Vagina (tissue), 2 donors: ENCODE data around the gene CDK14. TPM values are rescaled to one million over a fixed set of nuclear protein-coding genes. Genes with fewer than 3 reads are reported as not detected.

Experiments
- DNase-seq, 2 donors: peaks; one replicate each; pipeline ENCODE4 v3.0.0-alpha.2; 2017; ENCODE audit errors: extremely low spot score in 2 of 2
- H3K27ac ChIP-seq: fragments of 200-600 bp; sonication (generic); one replicate; pipeline ENCODE4 v1.5.1; 2019
- H3K27me3 ChIP-seq: fragments of 200-600 bp; sonication (generic); one replicate; pipeline ENCODE4 v1.5.1; 2019
- H3K36me3 ChIP-seq, 2 donors: fragments of 200-600 bp; sonication (generic); one replicate each; pipeline ENCODE4 v1.5.1; 2017 to 2019
- H3K4me1 ChIP-seq: fragments of 200-600 bp; sonication (generic); one replicate; pipeline ENCODE4 v1.5.1; 2019
- H3K4me3 ChIP-seq, 2 donors: fragments of 200-600 bp; sonication (generic); 1 replicate in 1 of 2; 2 replicates in 1 of 2; pipeline ENCODE4 v1.5.1; 2016 to 2019
- H3K9me3 ChIP-seq: fragments of 200-600 bp; sonication (generic); one replicate; pipeline ENCODE4 v1.5.1; 2019
- POLR2A ChIP-seq, 2 donors: fragments of 450-650 bp; IDR thresholded peaks; one replicate each; pipeline ENCODE4 v1.6.1; 2017; ENCODE audit warnings: antibody characterized with exemption in 2 of 2, mild to moderate bottlenecking in 2 of 2, moderate library complexity in 2 of 2
- POLR2AphosphoS5 ChIP-seq, 2 donors: sonication (generic); formaldehyde crosslinking; IDR thresholded peaks; one replicate each; pipeline ENCODE4 v1.9.0; 2017; ENCODE audit warnings: antibody characterized with exemption in 2 of 2, mild to moderate bottlenecking in 2 of 2, low read depth in 1 of 2; ENCODE audit not compliant: insufficient read depth in 1 of 2
- intact Hi-C: fragments of 100-400 bp; cut with DNase I; formaldehyde crosslinking; loops from one replicate; pipeline ENCODE4 v1.15.1; 2023
- total RNA-seq: library from RNA; depleted of rRNA; stranded (reverse); fragments of >200 nt; gene quantifications from one replicate; pipeline ENCODE4 v1.2.3, GENCODE V29; 2016
- TF ChIP-seq, protein P1 (sequence below), 3 experiments: fragments of 450-650 bp in 2 of 3; fragments of 200-600 bp in 1 of 3; sonication (generic) in 1 of 3; IDR thresholded peaks; one replicate each; pipeline ENCODE4 v1.5.1; 2017 to 2019; ENCODE audit warnings: antibody characterized with exemption in 3 of 3, mild to moderate bottlenecking in 2 of 3, moderate library complexity in 2 of 3

Gene CDK14
- total RNA-seq, 1 donor from 2014 or later: 21.6 TPM

DNA sequence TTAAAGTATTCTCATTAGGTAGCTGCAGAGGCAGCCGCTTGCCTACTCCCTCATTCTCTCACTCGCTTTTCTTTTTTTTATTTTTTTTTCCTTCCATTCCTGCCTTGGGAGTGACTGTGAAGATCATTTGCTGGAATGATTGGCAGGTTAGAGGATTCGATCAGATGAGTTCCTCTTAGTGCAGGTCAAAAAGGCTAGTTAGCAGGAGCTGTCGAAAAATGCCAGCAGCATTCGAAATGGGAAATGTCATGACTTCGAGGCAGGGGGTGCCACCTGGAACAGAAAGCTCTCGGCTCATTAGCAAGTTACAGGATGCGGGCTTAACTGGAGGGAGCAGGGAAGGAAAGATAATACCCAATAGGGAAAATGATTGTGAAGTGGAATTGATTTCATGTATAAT, 530.6 kb downstream of the CDK14 start:
- H3K27me3 ChIP-seq: no peaks in the 10 kb centered on the region
- no peak overlapping the region for H3K4me3 ChIP-seq
- DNase-seq: no peak
- H3K27ac ChIP-seq: no peak overlapping the region
- TF ChIP-seq, protein P1, sequence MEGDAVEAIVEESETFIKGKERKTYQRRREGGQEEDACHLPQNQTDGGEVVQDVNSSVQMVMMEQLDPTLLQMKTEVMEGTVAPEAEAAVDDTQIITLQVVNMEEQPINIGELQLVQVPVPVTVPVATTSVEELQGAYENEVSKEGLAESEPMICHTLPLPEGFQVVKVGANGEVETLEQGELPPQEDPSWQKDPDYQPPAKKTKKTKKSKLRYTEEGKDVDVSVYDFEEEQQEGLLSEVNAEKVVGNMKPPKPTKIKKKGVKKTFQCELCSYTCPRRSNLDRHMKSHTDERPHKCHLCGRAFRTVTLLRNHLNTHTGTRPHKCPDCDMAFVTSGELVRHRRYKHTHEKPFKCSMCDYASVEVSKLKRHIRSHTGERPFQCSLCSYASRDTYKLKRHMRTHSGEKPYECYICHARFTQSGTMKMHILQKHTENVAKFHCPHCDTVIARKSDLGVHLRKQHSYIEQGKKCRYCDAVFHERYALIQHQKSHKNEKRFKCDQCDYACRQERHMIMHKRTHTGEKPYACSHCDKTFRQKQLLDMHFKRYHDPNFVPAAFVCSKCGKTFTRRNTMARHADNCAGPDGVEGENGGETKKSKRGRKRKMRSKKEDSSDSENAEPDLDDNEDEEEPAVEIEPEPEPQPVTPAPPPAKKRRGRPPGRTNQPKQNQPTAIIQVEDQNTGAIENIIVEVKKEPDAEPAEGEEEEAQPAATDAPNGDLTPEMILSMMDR (IDR thresholded peaks at IDR 0.05): no peak
- no peak for TF ChIP-seq POLR2A (IDR thresholded peaks at IDR 0.05)
- no peak for TF ChIP-seq POLR2AphosphoS5 (IDR thresholded peaks at IDR 0.05; ENCODE audit: insufficient read depth in 1 of 2, low read depth in 1 of 2)
- no peaks in the 10 kb centered on the region for H3K36me3 ChIP-seq
- intact Hi-C loops: no loop called here
- no peaks in the 10 kb centered on the region for H3K9me3 ChIP-seq
- H3K4me1 ChIP-seq: peaks cover 17% of the 10 kb centered on the region

DNA sequence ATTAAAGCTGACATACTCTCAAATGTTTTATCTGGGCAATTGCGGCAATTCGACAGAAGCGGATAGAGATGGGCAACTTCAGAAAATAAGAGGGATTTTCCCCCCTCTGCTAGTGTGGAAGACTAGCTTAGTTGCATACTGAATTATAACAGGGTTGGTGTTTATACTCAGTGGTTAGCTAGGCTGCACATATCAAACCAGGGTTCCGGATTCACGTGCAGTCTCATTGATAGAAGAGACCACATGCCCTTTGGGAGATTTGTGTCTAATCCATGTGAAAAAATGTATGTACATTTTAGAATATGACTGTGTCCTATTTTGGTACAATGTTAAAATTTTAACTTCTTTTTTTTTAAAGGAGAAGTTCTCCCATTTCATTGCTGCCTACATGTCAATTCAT, 531.2 kb downstream of the CDK14 start:
- TF ChIP-seq POLR2A (IDR thresholded peaks at IDR 0.05) (no peak), POLR2AphosphoS5 (IDR thresholded peaks at IDR 0.05; ENCODE audit: insufficient read depth in 1 of 2, low read depth in 1 of 2) (no peak)
- TF ChIP-seq, protein P1 (IDR thresholded peaks at IDR 0.05): no peak
- intact Hi-C loops: no loop called here
- no peak for DNase-seq
- Histone ChIP-seq H3K27me3 (no peaks in the 10 kb centered on the region), H3K4me1 (peaks cover 17% of the 10 kb centered on the region), H3K9me3 (no peaks in the 10 kb centered on the region), H3K4me3 (no peak overlapping the region), H3K27ac (no peak overlapping the region), H3K36me3 (no peaks in the 10 kb centered on the region)

DNA sequence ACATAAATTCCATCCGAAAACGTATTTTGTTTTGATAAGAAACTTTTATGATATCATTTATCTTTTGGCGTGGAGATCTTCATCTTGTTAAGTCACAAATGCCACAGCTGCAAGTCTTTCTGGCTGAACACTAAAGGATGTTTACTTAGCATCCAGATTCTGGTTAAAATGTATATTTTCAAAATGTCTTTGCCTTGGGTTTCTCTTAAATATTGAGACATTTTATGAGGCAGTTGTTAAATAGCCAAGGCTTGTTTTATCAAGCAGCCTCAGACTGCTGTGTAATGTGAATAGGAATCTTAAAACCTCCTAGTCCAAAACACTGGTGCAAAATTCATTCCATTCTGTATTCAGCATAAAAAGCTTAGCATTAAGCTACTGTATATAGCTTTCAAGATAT, 531.8 kb downstream of the CDK14 start:
- H3K4me3 ChIP-seq: no peak overlapping the region
- H3K36me3 ChIP-seq: no peaks in the 10 kb centered on the region
- H3K27ac ChIP-seq: no peak overlapping the region
- peaks cover 17% of the 10 kb centered on the region for H3K4me1 ChIP-seq
- intact Hi-C loops: no loop called here
- no peaks in the 10 kb centered on the region for H3K27me3 ChIP-seq
- TF ChIP-seq POLR2AphosphoS5 (IDR thresholded peaks at IDR 0.05; ENCODE audit: insufficient read depth in 1 of 2, low read depth in 1 of 2) (no peak), POLR2A (IDR thresholded peaks at IDR 0.05) (no peak)
- TF ChIP-seq, protein P1 (IDR thresholded peaks at IDR 0.05): no peak
- no peak for DNase-seq
- H3K9me3 ChIP-seq: no peaks in the 10 kb centered on the region

DNA sequence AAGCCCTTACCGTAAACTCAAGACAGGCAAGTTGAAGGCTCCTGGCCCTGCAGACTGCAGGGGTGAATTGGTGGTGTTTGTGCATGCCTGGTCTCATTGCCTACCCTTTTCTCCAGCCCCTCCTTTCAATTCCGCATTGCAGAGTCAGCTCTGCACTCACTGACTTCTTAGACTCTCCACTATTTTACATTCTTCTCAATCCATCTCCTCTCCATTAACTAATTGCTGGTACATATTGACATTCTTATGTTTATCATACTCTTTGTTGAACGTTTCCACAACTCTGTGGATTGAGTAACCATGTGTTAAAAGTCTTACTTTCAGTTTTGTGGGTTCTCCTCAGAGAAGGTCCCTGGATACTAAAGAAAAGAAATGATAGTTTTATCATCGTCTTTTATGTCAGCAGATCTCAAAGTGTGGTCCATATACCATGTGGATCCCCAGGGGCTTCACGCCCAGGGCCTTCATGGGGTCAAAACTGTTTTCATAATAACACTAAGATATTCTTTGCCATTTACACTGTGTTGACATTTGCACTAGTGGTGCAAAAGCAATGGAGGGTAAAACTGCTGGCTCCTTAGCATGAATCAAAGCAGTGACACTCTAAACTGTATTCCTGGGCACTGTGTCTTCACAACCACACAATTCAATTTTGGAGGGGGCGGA, 532.7 kb downstream of the CDK14 start:
- intact Hi-C loops: no loop called here
- no peak overlapping the region for H3K4me3 ChIP-seq
- H3K27me3 ChIP-seq: no peaks in the 10 kb centered on the region
- no peak for DNase-seq
- H3K27ac ChIP-seq: peak overlapping the region; percentile 15
- no peaks in the 10 kb centered on the region for H3K9me3 ChIP-seq
- TF ChIP-seq POLR2A (IDR thresholded peaks at IDR 0.05) (no peak), POLR2AphosphoS5 (IDR thresholded peaks at IDR 0.05; ENCODE audit: insufficient read depth in 1 of 2, low read depth in 1 of 2) (no peak)
- TF ChIP-seq, protein P1 (IDR thresholded peaks at IDR 0.05): no peak
- H3K36me3 ChIP-seq: no peaks in the 10 kb centered on the region
- peaks cover 17% of the 10 kb centered on the region for H3K4me1 ChIP-seq

DNA sequence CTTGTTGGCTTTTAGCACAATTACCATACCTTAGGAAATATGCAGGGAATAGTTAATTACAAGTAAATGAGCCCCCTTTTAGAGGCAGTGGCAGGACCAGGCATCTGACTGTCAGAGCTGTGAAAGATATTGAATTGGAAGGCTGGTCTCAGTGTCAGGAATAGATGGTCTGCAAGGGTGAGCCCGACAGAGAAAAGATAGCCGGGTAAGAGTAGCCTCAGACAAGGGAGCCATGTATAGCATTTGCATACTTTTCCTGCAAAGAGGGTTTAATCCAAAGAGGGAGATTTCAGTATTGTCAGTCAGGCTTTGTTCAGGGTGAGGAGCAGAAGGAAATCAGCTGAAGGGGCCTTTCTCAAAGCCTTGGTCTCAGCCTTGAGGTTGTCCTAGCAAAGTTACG, 539.2 kb downstream of the CDK14 start:
- intact Hi-C loops: no loop called here
- Histone ChIP-seq H3K27ac (no peak overlapping the region), H3K27me3 (no peaks in the 10 kb centered on the region), H3K9me3 (no peaks in the 10 kb centered on the region), H3K36me3 (no peaks in the 10 kb centered on the region), H3K4me1 (no peaks in the 10 kb centered on the region), H3K4me3 (no peak overlapping the region)
- TF ChIP-seq POLR2A (IDR thresholded peaks at IDR 0.05): no peak
- TF ChIP-seq, protein P1 (IDR thresholded peaks at IDR 0.05): no peak
- TF ChIP-seq POLR2AphosphoS5 (IDR thresholded peaks at IDR 0.05; ENCODE audit: insufficient read depth in 1 of 2, low read depth in 1 of 2): no peak
- no peak for DNase-seq
